Measurements from ENCODE around the gene DHX9. TPM values are rescaled to one million over a fixed set of nuclear protein-coding genes. Genes with fewer than 3 reads are reported as not detected.

Gene DHX9
- total RNA-seq, 8 experiments from 2014 or later = 116 to 327 (median 147) TPM

GRCh38 chr1:182811975-182812722 is 27.0 kb upstream of the DHX9 start:
- Histone ChIP-seq H3K4me3 (no peak overlapping the region), H3K27ac (no peak overlapping the region), H3K4me1 (replicated peaks in 1 of 2) (no peaks in the 10 kb centered on the region)
- WGBS, 10 experiments = 60 to 100% (median 85%) methylated on average over 1 to 4 of the region's 4 CpGs
- ATAC-seq (replicated peaks in 6 of 8) = peak in 1 of 8 experiments; percentile 36
- in situ Hi-C loops (cut with MboI; ENCODE audit: low pct_unique_long_range_greater_than_20kb in 2 of 9, low sequenced_read_pairs in 9 of 9, unreplicated experiment in 9 of 9) = no loop called here

GRCh38 chr1:182816863-182817262 is 22.3 kb upstream of the DHX9 start:
- WGBS, 10 experiments = 70 to 100% (median 96%) methylated on average over 1 to 2 of the region's 2 CpGs; no CpG with 5 or more reads in 1 of the 10 experiments
- peaks cover 9% of the 10 kb centered on the region in 2 donors for H3K4me1 ChIP-seq (replicated peaks in 1 of 2)
- no peak overlapping the region for H3K4me3 ChIP-seq
- H3K27ac ChIP-seq = no peak overlapping the region
- ATAC-seq (replicated peaks in 6 of 8) = no peak
- in situ Hi-C loops (cut with MboI; ENCODE audit: low pct_unique_long_range_greater_than_20kb in 2 of 9, low sequenced_read_pairs in 9 of 9, unreplicated experiment in 9 of 9) = no loop called here

GRCh38 chr1:182817802-182818201 is 21.3 kb upstream of the DHX9 start:
- H3K4me3 ChIP-seq = no peak overlapping the region
- H3K4me1 ChIP-seq (replicated peaks in 1 of 2) = peaks cover 9% of the 10 kb centered on the region in 2 donors
- in situ Hi-C loops (cut with MboI; ENCODE audit: low pct_unique_long_range_greater_than_20kb in 2 of 9, low sequenced_read_pairs in 9 of 9, unreplicated experiment in 9 of 9) = no loop called here
- ATAC-seq (replicated peaks in 6 of 8) = peak in 5 of 8 experiments; percentile 27 to 67 (median 37)
- WGBS, 10 experiments = 0 to 100% (median 65%) methylated on average over 1 to 3 of the region's 3 CpGs; no CpG with 5 or more reads in 2 of the 10 experiments
- H3K27ac ChIP-seq = no peak overlapping the region

DNA sequence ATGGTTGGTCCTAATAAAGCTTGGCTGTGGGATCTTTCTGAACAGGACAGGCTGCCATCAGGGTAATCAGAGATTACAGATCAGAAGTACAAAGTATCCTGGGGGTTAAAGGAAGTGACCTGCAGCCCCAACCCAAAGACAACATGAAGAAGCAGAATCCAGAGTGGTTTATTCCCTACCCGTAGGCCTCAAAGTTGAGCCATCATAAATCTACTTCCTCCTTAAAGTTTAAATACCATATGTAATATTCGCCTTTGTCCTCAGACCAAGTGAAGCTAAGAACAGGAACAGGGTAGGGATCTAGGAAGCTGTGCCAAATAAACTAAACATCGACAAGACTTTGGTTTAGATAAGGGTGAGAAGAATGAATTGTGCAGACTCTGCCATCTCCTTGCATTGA is 15.9 kb upstream of the DHX9 start:
- no peak for ATAC-seq (replicated peaks in 6 of 8)
- peaks cover 0 to 1% of the 10 kb centered on the region in 2 donors for H3K4me1 ChIP-seq (replicated peaks in 1 of 2)
- no peak overlapping the region for H3K4me3 ChIP-seq
- in situ Hi-C loops (cut with MboI; ENCODE audit: low pct_unique_long_range_greater_than_20kb in 2 of 9, low sequenced_read_pairs in 9 of 9, unreplicated experiment in 9 of 9) = no loop called here
- 40 to 94% (median 80%) methylated on average over 1 to 3 of the region's 3 CpGs; no CpG with 5 or more reads in 1 of the 10 experiments for WGBS, 10 experiments
- H3K27ac ChIP-seq = no peak overlapping the region

- Histone ChIP-seq H3K4me3 (no peak overlapping the region), H3K4me1 (replicated peaks in 1 of 2) (no peaks in the 10 kb centered on the region), H3K27ac (no peak overlapping the region)
- in situ Hi-C loops (cut with MboI; ENCODE audit: low pct_unique_long_range_greater_than_20kb in 2 of 9, low sequenced_read_pairs in 9 of 9, unreplicated experiment in 9 of 9) = no loop called here
- no peak for ATAC-seq (replicated peaks in 6 of 8)
- 25 to 100% (median 95%) methylated on average over 1 to 2 of the region's 2 CpGs for WGBS, 10 experiments
These were observed 12.3 kb upstream of the DHX9 start for GRCh38 chr1:182826892-182827291.

DNA sequence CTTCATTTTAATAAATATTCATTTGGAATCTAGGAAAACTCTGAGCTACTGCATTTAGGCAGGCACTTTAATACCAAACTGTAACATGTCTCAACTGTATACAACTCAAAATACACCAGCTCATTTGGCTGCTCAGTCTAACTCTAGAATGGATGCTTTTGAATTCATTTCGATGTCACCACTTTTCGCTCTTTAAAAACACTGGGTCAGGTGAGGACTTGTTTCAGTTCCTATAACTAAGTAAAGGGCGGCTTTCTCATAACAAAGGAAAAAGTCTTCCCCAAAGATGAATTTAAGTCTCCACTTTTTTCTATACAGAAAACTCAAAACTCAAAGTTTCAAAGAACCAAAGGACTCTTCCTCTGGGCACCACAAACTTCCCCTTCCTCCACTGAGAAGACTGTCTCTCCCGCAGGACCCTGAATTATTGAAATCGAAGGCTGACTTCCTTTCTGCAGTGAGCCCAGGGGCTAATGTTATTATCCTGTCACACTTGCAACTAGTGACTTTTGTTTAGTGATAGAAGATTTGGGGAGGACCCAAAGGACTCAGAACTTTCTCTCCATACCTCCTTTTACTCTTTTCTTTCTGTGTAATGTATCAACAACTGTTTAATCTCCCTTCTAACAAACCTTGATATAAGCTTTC is 9.7 kb upstream of the DHX9 start:
- in situ Hi-C loops (cut with MboI; ENCODE audit: low pct_unique_long_range_greater_than_20kb in 2 of 9, low sequenced_read_pairs in 9 of 9, unreplicated experiment in 9 of 9) = no loop called here
- H3K4me3 ChIP-seq = no peak overlapping the region
- H3K27ac ChIP-seq = no peak overlapping the region
- no peak for ATAC-seq (replicated peaks in 6 of 8)
- WGBS, 10 experiments = 67 to 86% (median 75%) methylated on average over 1 to 5 of the region's 5 CpGs
- peaks cover 0 to 2% of the 10 kb centered on the region in 2 donors for H3K4me1 ChIP-seq (replicated peaks in 1 of 2)

- in situ Hi-C loops (cut with MboI; ENCODE audit: low pct_unique_long_range_greater_than_20kb in 2 of 9, low sequenced_read_pairs in 9 of 9, unreplicated experiment in 9 of 9) = no loop called here
- Histone ChIP-seq H3K4me1 (replicated peaks in 1 of 2) (peaks cover 0 to 6% of the 10 kb centered on the region in 2 donors), H3K27ac (no peak overlapping the region), H3K4me3 (no peak overlapping the region)
- ATAC-seq (replicated peaks in 6 of 8) = no peak
These were observed 5.9 kb upstream of the DHX9 start for GRCh38 chr1:182833271-182833670.

DNA sequence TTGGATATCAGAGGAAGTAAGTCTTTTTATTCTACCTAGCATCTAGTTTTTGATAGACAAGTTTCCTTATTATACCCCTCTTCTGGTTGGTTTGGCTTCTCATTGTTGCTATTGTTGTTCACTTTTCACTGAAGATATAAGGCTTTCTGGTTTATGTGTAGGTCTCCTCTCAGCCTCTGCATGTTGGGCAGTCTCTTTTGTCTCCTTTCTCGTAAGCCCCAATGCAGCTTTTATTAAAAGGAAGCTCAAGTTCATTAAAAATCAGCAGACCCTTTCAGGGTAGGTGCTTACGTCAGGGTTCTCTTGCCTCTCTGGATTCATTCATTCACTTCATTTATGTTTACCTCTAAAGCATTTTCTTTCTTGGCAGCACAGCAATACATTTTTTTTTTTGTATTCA is 4.8 kb upstream of the DHX9 start:
- Histone ChIP-seq H3K4me1 (replicated peaks in 1 of 2) (peaks cover 4 to 11% of the 10 kb centered on the region in 2 donors), H3K4me3 (no peak overlapping the region), H3K27ac (no peak overlapping the region)
- in situ Hi-C loops (cut with MboI; ENCODE audit: low pct_unique_long_range_greater_than_20kb in 2 of 9, low sequenced_read_pairs in 9 of 9, unreplicated experiment in 9 of 9) = no loop called here
- WGBS, 10 experiments = 0 to 100% (median 14%) methylated on average over 1 to 2 of the region's 2 CpGs
- ATAC-seq (replicated peaks in 6 of 8) = peak in 5 of 8 experiments; percentile 7 to 30 (median 22)

DNA sequence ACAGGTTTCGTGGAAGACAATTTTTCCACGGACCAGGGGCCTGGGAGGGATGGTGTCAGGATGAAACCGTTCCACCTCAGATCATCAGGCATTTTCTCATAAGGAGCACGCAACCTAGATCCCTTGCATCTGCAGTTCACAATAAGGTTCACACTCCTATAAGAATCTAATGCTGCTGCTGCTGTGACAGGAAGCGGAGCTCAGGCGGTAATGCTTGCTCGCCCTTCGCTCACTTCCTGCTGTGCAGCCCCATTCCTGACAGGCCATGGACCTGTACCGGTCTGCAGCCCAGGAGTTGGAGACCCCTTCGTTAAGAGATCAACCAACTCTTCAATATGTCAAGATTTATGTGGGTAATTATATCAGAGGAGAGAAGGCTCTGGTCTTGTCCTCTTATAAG is 3.3 kb upstream of the DHX9 start:
- in situ Hi-C loops (cut with MboI; ENCODE audit: low pct_unique_long_range_greater_than_20kb in 2 of 9, low sequenced_read_pairs in 9 of 9, unreplicated experiment in 9 of 9) = no loop called here
- Histone ChIP-seq H3K4me3 (no peak overlapping the region), H3K4me1 (replicated peaks in 1 of 2) (peaks cover 6 to 13% of the 10 kb centered on the region in 2 donors), H3K27ac (no peak overlapping the region)
- 69 to 100% (median 84%) methylated on average over 4 to 10 of the region's 10 CpGs; no CpG with 5 or more reads in 1 of the 10 experiments for WGBS, 10 experiments
- no peak for ATAC-seq (replicated peaks in 6 of 8)

GRCh38 chr1:182841368-182841988 is 2.3 kb downstream of the DHX9 start:
- ATAC-seq (replicated peaks in 6 of 8) = no peak
- in situ Hi-C loops (cut with MboI; ENCODE audit: low pct_unique_long_range_greater_than_20kb in 2 of 9, low sequenced_read_pairs in 9 of 9, unreplicated experiment in 9 of 9) = no loop called here
- H3K27ac ChIP-seq = no peak overlapping the region
- H3K4me3 ChIP-seq = peak overlapping the region; percentile 3 to 95 (median 85)
- 4 to 57% (median 25%) methylated on average over 1 to 10 of the region's 10 CpGs for WGBS, 10 experiments
- peaks cover 13 to 33% of the 10 kb centered on the region in 2 donors for H3K4me1 ChIP-seq (replicated peaks in 1 of 2)

DNA sequence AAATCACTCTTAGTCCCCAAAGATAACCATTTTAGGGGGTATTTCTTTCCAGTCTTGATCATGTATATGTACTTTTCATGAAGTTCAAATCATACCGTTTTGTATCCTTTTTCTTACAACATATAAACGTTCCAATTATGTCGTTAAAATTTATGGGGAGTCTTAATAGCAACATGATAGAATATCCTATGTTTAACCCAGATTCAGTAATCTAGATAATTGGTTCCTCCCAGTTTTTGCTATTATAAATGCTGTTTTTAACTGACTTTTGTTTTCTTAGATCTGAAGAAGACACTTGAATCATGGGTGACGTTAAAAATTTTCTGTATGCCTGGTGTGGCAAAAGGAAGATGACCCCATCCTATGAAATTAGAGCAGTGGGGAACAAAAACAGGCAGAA is 3.1 kb downstream of the DHX9 start:
- ATAC-seq (replicated peaks in 6 of 8) = no peak
- 7 to 81% (median 64%) methylated on average over 3 to 4 of the region's 4 CpGs; no CpG with 5 or more reads in 1 of the 10 experiments for WGBS, 10 experiments
- Histone ChIP-seq H3K27ac (no peak overlapping the region), H3K4me1 (replicated peaks in 1 of 2) (peaks cover 13 to 33% of the 10 kb centered on the region in 2 donors), H3K4me3 (no peak overlapping the region)
- in situ Hi-C loops (cut with MboI; ENCODE audit: low pct_unique_long_range_greater_than_20kb in 2 of 9, low sequenced_read_pairs in 9 of 9, unreplicated experiment in 9 of 9) = no loop called here

- H3K4me3 ChIP-seq = no peak overlapping the region
- no peak for ATAC-seq (replicated peaks in 6 of 8)
- no peak overlapping the region for H3K27ac ChIP-seq
- 83 to 100% (median 95%) methylated on average over 1 of the region's 1 CpG; no CpG with 5 or more reads in 6 of the 10 experiments for WGBS, 10 experiments
- H3K4me1 ChIP-seq (replicated peaks in 1 of 2) = peaks cover 9 to 28% of the 10 kb centered on the region in 2 donors
- in situ Hi-C loops (cut with MboI; ENCODE audit: low pct_unique_long_range_greater_than_20kb in 2 of 9, low sequenced_read_pairs in 9 of 9, unreplicated experiment in 9 of 9) = no loop called here
These were observed 6.2 kb downstream of the DHX9 start for GRCh38 chr1:182845379-182845778.

DNA sequence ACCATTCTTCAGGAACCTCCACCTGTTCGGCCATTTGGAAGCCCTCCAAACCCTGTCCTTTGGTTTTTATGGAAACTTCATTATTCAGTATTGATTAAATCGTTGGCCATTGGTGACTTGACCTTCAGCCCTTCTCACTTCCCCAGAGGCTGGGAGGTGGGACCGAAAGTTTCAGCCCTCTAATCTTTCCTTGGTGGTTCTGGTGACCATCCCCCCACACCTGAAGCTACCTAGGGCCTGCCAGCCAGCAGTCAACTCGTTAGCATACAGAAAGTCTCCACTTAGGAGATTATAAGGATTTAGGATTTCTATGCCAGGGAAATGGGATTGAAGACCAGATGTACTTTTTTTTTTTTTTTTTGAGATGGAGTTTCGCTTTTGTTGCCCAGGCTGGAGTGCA is 6.7 kb downstream of the DHX9 start:
- in situ Hi-C loops (cut with MboI; ENCODE audit: low pct_unique_long_range_greater_than_20kb in 2 of 9, low sequenced_read_pairs in 9 of 9, unreplicated experiment in 9 of 9) = no loop called here
- ATAC-seq (replicated peaks in 6 of 8) = no peak
- H3K4me3 ChIP-seq = no peak overlapping the region
- no peak overlapping the region for H3K27ac ChIP-seq
- H3K4me1 ChIP-seq (replicated peaks in 1 of 2) = peaks cover 6 to 24% of the 10 kb centered on the region in 2 donors
- WGBS, 10 experiments = 60 to 100% (median 95%) methylated on average over 1 to 5 of the region's 5 CpGs; no CpG with 5 or more reads in 1 of the 10 experiments

All from motor neuron (in vitro differentiated cells).